Stimulated activated memory B cell treated with anti-CD40 and anti-IgM and Interleukin-4, amounts not matched to agents 10 μg/mL and 1 μg/mL and 100 μg/mL, for 72 hours (primary cell): ENCODE measurements around the gene SLK.

Source experiments
- ATAC-seq: fragments of 150-1000 bp; cut with Tn5 transposase; 2 replicates; pipeline ENCODE4 v1.10.0; 2021
- H3K27ac Mint-ChIP-seq: one replicate; pipeline ENCODE4 v1.8.0; 2022; ENCODE audit warnings: mild to moderate bottlenecking, mixed read lengths
- H3K27me3 Mint-ChIP-seq: one replicate; pipeline ENCODE4 v1.8.0; 2022; ENCODE audit warnings: mixed read lengths
- H3K36me3 Mint-ChIP-seq: one replicate; pipeline ENCODE4 v1.8.0; 2022; ENCODE audit warnings: mixed read lengths
- H3K4me1 Mint-ChIP-seq: one replicate; pipeline ENCODE4 v1.8.0; 2022; ENCODE audit warnings: mixed read lengths
- H3K4me3 Mint-ChIP-seq: one replicate; pipeline ENCODE4 v1.8.0; 2022; ENCODE audit warnings: mild to moderate bottlenecking, moderate library complexity, mixed read lengths
- H3K9me3 Mint-ChIP-seq: one replicate; pipeline ENCODE4 v1.8.0; 2022; ENCODE audit warnings: mixed read lengths

The SLK gene

GRCh38 chr10:103991393-103992128, 24.6 kb downstream of the SLK start:
- no peak for ATAC-seq
- no peaks in the 10 kb centered on the region for H3K9me3 Mint-ChIP-seq

DNA sequence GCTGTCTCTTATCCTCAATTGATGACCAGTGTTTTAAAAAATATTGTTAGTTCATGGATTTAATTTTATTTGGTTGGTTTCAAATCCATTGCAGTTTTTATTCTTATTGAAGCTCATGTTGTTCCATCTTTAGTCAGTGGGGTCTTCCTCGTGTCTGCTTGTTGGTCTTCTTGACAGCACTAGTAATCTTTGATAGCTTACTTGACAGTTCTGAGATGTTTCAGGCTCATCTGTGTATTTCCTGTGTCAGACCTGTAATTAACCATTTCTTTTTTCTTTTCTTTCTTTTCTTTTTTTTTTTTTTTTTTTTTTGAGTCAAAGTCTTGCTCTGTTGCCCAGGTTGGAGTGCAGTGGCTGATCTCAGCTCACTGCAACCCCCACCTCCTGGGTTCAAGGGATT, 28.2 kb downstream of the SLK start:
- H3K4me1 Mint-ChIP-seq: peaks cover 2% of the 10 kb centered on the region
- peaks cover 23% of the 10 kb centered on the region for H3K36me3 Mint-ChIP-seq
- no peak for ATAC-seq
- no peaks in the 10 kb centered on the region for H3K27me3 Mint-ChIP-seq
- H3K4me3 Mint-ChIP-seq: no peak overlapping the region
- H3K27ac Mint-ChIP-seq: no peak overlapping the region
- no peaks in the 10 kb centered on the region for H3K9me3 Mint-ChIP-seq

More at GRCh38 chr10:103991393-103992128, 24.6 kb downstream of the SLK start:
- Mint-ChIP-seq H3K27me3 (no peaks in the 10 kb centered on the region), H3K4me3 (no peak overlapping the region), H3K27ac (no peak overlapping the region), H3K36me3 (peaks cover 19% of the 10 kb centered on the region), H3K4me1 (peaks cover 15% of the 10 kb centered on the region)

DNA sequence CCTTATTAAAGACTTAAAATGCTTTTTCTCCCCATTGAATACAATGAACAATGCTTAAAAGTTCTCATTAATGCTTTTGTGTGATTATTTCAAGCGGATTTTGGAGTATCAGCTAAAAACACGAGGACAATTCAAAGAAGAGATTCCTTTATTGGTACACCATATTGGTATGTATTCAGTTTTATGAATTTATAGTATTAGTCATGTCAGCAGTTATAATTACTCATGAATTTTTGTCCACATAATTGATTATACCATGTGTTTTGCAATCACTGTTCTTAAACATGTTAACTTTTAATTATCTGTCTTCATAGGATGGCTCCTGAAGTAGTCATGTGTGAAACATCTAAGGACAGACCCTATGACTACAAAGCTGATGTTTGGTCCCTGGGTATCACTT, 31.9 kb downstream of the SLK start:
- Mint-ChIP-seq H3K36me3 (peaks cover 48% of the 10 kb centered on the region), H3K9me3 (no peaks in the 10 kb centered on the region)

GRCh38 chr10:104002911-104003310, 36.0 kb downstream of the SLK start:
- Mint-ChIP-seq H3K4me1 (no peaks in the 10 kb centered on the region), H3K4me3 (no peak overlapping the region), H3K9me3 (no peaks in the 10 kb centered on the region), H3K36me3 (peaks cover 44% of the 10 kb centered on the region), H3K27me3 (no peaks in the 10 kb centered on the region), H3K27ac (no peak overlapping the region)
- no peak for ATAC-seq

More for the DNA sequence above, 31.9 kb downstream of the SLK start:
- H3K27ac Mint-ChIP-seq: no peak overlapping the region
- no peaks in the 10 kb centered on the region for H3K4me1 Mint-ChIP-seq
- H3K4me3 Mint-ChIP-seq: no peak overlapping the region
- no peak for ATAC-seq
- no peaks in the 10 kb centered on the region for H3K27me3 Mint-ChIP-seq

DNA sequence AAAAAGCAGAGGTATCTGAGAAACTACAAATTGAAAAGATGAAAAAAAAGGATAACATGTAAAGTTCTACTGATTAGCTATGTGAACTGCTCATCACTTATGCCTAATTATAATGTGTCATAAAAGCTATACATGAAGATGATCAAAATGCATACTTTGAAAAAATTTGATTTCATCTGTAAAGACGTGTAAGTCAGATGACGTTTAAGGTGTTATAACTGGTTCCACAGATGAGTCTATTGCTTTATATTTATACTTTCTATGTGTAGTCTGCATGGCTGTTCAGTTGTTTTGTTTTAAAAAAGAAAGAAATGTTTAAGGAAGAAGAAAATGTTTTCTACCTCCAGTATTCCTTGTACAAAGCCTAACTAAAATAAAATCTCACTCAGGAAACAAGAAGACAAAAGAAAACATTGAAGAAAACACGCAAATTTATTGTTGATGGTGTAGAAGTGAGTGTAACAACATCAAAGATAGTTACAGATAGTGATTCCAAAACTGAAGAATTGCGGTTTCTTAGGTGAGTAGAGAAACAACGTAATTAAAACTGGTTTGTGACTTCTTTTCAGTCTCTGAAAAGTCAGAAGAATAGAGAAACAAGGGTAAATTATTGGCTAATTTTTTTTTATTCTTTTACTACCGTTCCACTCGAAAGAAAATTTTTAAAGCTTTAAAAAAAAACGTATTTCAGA, 38.4 kb downstream of the SLK start:
- H3K36me3 Mint-ChIP-seq: peaks cover 51% of the 10 kb centered on the region
- H3K27ac Mint-ChIP-seq: no peak overlapping the region
- no peaks in the 10 kb centered on the region for H3K4me1 Mint-ChIP-seq
- H3K9me3 Mint-ChIP-seq: no peaks in the 10 kb centered on the region
- no peak for ATAC-seq
- H3K4me3 Mint-ChIP-seq: no peak overlapping the region
- H3K27me3 Mint-ChIP-seq: no peaks in the 10 kb centered on the region

DNA sequence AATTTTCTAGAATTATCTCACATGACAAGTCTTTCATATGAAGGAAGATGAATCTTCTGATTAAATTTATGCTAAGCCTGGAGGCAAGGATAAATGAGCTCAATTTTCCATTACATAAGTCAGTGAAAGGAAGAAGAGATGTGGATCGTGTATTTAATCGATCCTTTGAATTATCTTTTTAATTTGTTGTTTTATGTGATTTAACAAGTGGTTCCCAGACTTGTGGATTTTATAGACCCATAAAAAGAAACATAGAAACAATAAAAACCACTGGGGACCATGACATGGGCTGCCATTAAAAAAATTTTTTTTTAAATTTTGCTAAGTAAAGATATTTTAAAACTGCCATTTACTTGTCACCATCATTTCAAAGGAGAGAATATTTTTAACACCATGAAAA, 45.0 kb downstream of the SLK start:
- Mint-ChIP-seq H3K27ac (no peak overlapping the region), H3K9me3 (no peaks in the 10 kb centered on the region), H3K27me3 (no peaks in the 10 kb centered on the region), H3K4me3 (no peak overlapping the region), H3K36me3 (peaks cover 16% of the 10 kb centered on the region), H3K4me1 (no peaks in the 10 kb centered on the region)
- no peak for ATAC-seq

GRCh38 chr10:104013489-104013888, 46.5 kb downstream of the SLK start:
- peaks cover 12% of the 10 kb centered on the region for H3K36me3 Mint-ChIP-seq
- H3K27me3 Mint-ChIP-seq: no peaks in the 10 kb centered on the region
- no peak overlapping the region for H3K4me3 Mint-ChIP-seq
- no peaks in the 10 kb centered on the region for H3K9me3 Mint-ChIP-seq
- no peak for ATAC-seq
- no peak overlapping the region for H3K27ac Mint-ChIP-seq
- H3K4me1 Mint-ChIP-seq: no peaks in the 10 kb centered on the region

GRCh38 chr10:104014176-104014575, 47.2 kb downstream of the SLK start:
- no peaks in the 10 kb centered on the region for H3K4me1 Mint-ChIP-seq
- no peak overlapping the region for H3K4me3 Mint-ChIP-seq
- ATAC-seq: no peak
- no peak overlapping the region for H3K27ac Mint-ChIP-seq
- no peaks in the 10 kb centered on the region for H3K9me3 Mint-ChIP-seq
- H3K36me3 Mint-ChIP-seq: peaks cover 15% of the 10 kb centered on the region
- H3K27me3 Mint-ChIP-seq: no peaks in the 10 kb centered on the region

DNA sequence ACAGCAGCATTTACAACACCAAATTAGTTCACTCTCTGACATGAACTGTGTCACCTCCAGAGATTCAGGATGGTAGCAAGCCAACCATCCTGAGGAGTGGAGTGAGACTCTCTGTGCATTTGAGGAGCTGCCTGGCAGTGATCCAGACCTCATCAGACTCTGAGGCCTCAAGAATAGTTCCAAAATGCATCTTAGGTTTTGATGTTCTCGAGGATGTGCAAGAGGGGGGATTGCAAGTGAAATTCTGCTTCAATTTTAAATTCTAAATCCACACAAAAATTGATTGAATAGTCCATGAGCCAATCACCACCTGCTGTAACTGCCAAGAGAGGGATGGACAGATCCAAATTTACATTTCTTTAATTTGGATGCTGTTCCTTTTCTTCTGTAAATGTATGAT, 49.7 kb downstream of the SLK start:
- no peak for ATAC-seq
- H3K36me3 Mint-ChIP-seq: peaks cover 22% of the 10 kb centered on the region
- no peak overlapping the region for H3K27ac Mint-ChIP-seq
- H3K27me3 Mint-ChIP-seq: no peaks in the 10 kb centered on the region
- H3K9me3 Mint-ChIP-seq: no peaks in the 10 kb centered on the region
- no peak overlapping the region for H3K4me3 Mint-ChIP-seq
- no peaks in the 10 kb centered on the region for H3K4me1 Mint-ChIP-seq

DNA sequence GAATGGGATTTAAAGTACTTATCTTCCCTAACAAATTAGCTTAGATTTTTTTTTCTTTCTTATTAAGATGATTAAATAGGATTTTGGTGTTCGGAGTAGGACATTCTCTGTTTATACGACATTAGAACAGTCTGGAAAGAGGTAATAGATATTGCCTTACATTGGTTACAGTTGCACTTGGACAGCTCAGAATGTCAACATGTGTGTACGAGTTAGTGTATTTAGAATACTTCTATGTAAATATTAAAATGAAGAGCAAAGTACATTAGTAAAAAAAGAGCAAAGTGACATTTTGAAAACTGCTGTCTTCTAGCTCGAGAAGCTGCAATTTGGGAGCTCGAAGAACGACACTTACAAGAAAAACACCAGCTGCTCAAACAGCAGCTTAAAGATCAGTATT, 51.5 kb downstream of the SLK start:
- Mint-ChIP-seq H3K36me3 (peaks cover 38% of the 10 kb centered on the region), H3K4me3 (no peak overlapping the region), H3K27me3 (no peaks in the 10 kb centered on the region), H3K9me3 (no peaks in the 10 kb centered on the region), H3K4me1 (no peaks in the 10 kb centered on the region), H3K27ac (no peak overlapping the region)
- ATAC-seq: no peak

GRCh38 chr10:104020020-104020419, 53.1 kb downstream of the SLK start:
- H3K27me3 Mint-ChIP-seq: no peaks in the 10 kb centered on the region
- H3K36me3 Mint-ChIP-seq: peaks cover 54% of the 10 kb centered on the region
- no peak overlapping the region for H3K27ac Mint-ChIP-seq
- no peaks in the 10 kb centered on the region for H3K9me3 Mint-ChIP-seq
- ATAC-seq: no peak
- H3K4me3 Mint-ChIP-seq: no peak overlapping the region
- no peaks in the 10 kb centered on the region for H3K4me1 Mint-ChIP-seq

DNA sequence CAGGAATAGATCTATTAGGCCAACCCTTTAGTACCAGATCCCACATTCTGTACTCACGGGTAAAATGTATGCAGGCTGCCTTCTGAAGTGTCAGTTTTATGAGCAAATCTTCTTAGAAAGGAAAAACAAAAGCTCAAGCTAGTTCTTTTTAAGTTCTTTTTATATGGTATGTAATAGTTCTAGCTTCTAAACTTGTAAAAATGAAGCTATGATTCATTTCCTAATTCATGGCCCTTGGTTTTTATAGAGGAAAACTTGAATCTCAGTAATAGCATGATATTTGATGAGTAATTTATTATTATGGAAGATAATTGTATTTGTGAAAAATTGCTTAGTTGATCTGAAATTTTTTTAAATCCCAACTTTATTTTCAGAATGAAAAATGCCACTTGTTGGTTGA, 54.3 kb downstream of the SLK start:
- no peak for ATAC-seq
- Mint-ChIP-seq H3K9me3 (no peaks in the 10 kb centered on the region), H3K4me3 (no peak overlapping the region), H3K4me1 (no peaks in the 10 kb centered on the region), H3K36me3 (peaks cover 62% of the 10 kb centered on the region), H3K27me3 (no peaks in the 10 kb centered on the region), H3K27ac (no peak overlapping the region)

DNA sequence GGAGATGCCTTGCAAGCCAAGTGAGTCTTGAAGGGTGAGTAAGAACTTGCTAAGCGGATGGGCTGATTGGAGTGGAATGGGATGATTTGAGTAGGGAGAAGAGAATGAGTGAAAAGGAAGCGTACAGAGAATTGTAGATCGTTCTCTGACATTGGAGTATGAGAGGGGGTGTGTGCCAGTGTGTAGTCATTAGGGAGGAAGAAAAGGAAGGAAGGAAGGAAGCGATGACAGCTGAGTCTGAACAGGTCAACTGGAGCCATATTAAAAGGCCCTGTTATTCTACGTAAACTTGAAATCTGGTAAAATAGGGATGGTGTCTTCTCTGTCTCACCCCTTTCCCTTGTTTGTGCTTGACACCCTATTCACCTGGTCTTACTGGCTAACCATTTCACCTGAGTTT, 55.1 kb downstream of the SLK start:
- no peak overlapping the region for H3K4me3 Mint-ChIP-seq
- no peaks in the 10 kb centered on the region for H3K4me1 Mint-ChIP-seq
- ATAC-seq: no peak
- H3K9me3 Mint-ChIP-seq: no peaks in the 10 kb centered on the region
- peaks cover 61% of the 10 kb centered on the region for H3K36me3 Mint-ChIP-seq
- no peaks in the 10 kb centered on the region for H3K27me3 Mint-ChIP-seq
- H3K27ac Mint-ChIP-seq: no peak overlapping the region

DNA sequence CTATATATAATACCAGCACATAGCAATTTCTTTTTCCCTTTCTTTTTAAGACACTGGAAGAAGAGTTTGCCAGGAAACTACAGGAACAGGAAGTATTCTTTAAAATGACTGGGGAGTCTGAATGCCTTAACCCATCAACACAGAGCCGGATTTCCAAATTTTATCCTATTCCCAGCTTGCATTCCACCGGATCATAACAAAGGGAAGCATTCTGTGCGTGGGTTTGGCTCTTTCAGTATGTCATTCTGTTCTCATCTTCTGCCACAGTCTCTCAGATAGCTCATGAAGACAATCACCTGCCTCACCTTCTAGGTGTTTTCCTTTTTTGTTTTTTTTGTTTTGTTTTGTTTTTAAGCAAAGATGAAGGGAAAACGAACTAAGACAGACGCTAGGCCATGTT, 58.6 kb downstream of the SLK start:
- H3K36me3 Mint-ChIP-seq: peaks cover 58% of the 10 kb centered on the region
- no peaks in the 10 kb centered on the region for H3K27me3 Mint-ChIP-seq
- no peak for ATAC-seq
- H3K9me3 Mint-ChIP-seq: no peaks in the 10 kb centered on the region
- H3K4me3 Mint-ChIP-seq: no peak overlapping the region
- H3K27ac Mint-ChIP-seq: no peak overlapping the region
- H3K4me1 Mint-ChIP-seq: no peaks in the 10 kb centered on the region

- Mint-ChIP-seq H3K27ac (no peak overlapping the region), H3K4me1 (no peaks in the 10 kb centered on the region), H3K27me3 (no peaks in the 10 kb centered on the region), H3K36me3 (peaks cover 59% of the 10 kb centered on the region), H3K9me3 (no peaks in the 10 kb centered on the region), H3K4me3 (no peak overlapping the region)
- no peak for ATAC-seq
Observed at GRCh38 chr10:104026762-104027161, 59.8 kb downstream of the SLK start.

DNA sequence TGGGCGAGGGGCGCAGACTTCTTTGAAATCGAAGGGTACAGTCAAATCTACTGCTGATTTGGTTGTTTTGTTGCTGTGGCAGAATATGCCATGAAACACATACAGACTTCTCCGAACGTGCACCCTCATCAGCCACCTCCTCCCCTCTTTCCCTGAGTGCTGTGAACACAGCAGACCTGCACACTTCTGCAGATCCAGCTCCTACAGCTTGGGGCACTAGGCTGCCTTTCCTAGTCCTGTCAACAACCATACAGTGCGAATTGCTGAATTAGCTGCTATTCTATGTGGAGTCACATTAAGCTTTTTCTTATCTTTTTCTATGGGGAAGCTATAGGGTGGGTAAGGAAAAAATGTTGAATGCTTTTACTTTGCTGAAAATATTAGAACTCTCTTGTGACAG, 61.2 kb downstream of the SLK start:
- Mint-ChIP-seq H3K9me3 (no peaks in the 10 kb centered on the region), H3K27me3 (no peaks in the 10 kb centered on the region), H3K4me3 (no peak overlapping the region), H3K27ac (no peak overlapping the region), H3K4me1 (no peaks in the 10 kb centered on the region), H3K36me3 (peaks cover 51% of the 10 kb centered on the region)
- no peak for ATAC-seq
